SK-MEL-5 (cell line): ENCODE measurements around the gene ATP6V0B. TPM values are rescaled to one million over a fixed set of nuclear protein-coding genes. Genes with fewer than 3 reads are reported as not detected.

ENCODE experiments used
- DNase-seq: peaks from one replicate; pipeline ENCODE4 v3.0.0-alpha.2; 2016; ENCODE audit warnings: low read depth, low spot score
- in situ Hi-C: cut with HindIII; loops from 2 replicates; pipeline ENCODE4 v1.10.0; 2016; ENCODE audit warnings: low sequenced_read_pairs, high pct_unique_total_duplicates, low pct_unique_long_range_greater_than_20kb
- total RNA-seq: library from RNA; depleted of rRNA; stranded (reverse); fragments of >200 nt; shearing (Covaris generic); gene quantifications from 2 replicates; pipeline ENCODE4 v1.2.3, GENCODE V29; 2014

The ATP6V0B gene
- total RNA-seq, 1 experiment from 2014 or later = 420 TPM

GRCh38 chr1:43991476-43992231 is 16.9 kb downstream of the ATP6V0B start, which contains the start of gene CCDC24:
Gene CCDC24 (plus strand): TSS chr1:43991599. CDS start chr1:43991879, 280 bp downstream.
- DNase-seq = peak; percentile 53

DNA sequence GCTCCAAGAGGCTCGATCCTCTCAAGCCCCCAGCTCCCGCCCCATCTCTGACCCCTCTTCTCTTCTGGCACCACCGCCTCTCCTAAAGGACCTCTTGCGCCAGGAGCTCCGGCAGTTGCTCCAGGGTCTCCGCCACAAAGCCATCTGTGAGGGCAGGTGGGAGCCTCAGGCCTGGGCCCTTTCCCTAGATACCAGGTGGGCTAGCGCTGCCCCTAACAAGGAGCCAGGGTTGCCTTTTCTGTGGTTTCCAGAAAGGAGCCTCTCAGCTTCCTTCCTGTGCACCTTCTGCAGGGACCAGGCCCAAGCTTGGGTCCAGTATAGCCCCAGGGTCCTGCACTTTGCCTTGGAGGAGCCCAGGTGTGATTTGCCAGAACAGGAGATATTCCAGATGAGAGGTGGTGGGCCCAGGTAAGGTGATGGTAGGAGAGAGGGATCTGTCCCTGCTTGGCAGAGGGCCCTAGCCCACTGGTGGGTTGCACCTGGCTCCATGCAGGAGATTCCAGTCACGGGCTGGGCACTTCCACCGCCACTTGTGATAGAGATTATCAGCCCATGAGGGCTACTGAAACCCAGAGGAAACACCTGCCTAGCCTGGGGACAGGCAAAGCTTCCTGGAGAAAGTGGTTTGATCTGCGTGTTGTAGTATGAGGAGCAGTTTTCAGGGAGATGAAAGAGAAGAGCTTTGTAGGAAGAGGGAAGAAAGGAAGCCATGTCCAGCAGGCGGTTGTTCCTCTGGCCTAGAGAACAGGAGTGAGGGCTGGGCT is 17.7 kb downstream of the ATP6V0B start:
- no peak for DNase-seq
- in situ Hi-C loops = no loop called here

More at GRCh38 chr1:43991476-43992231, 16.9 kb downstream of the ATP6V0B start, which contains the start of gene CCDC24:
- in situ Hi-C loops = no loop called here

DNA sequence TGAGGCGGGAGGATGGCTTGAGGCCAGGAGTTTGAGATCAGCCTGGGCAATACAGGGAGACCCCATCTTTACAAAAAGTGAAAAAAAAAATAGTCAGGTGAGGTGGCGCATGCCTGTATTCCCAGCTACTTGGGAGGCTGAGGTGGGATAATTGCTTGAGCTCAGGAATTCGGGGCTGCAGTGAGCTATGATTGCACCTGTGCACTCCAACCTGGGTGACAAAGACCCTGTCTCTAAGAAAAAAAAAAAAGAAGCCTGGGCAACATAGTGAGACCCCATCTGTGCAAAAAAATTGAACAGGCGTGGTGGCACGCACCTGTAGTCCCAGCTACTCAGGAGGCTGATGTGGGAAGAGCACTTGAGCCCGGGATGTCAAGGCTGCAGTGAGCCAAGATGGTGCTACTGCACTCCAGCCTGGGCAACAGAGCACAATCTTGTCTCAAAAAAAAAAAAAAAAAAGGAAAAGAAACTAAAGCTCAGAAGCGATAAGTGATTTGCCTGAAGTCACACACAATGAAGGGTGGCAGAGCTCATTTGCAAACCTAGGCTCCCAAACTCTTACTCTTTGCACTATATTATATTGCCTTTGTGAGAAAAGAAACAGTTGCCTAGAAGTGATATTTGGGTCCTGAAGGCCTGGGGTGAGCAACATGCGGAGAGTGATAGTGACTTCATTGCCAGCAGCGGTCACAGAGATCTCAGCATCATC is 18.6 kb downstream of the ATP6V0B start:
- in situ Hi-C loops = no loop called here
- DNase-seq = no peak

- in situ Hi-C loops = no loop called here
- no peak for DNase-seq
Observed at GRCh38 chr1:43994071-43994470, 19.3 kb downstream of the ATP6V0B start.

- in situ Hi-C loops = no loop called here
- DNase-seq = peak; percentile 66
Observed at GRCh38 chr1:43994794-43995790, 20.3 kb downstream of the ATP6V0B start.

- no peak for DNase-seq
- in situ Hi-C loops = no loop called here
Observed at GRCh38 chr1:43995984-43996732, 21.4 kb downstream of the ATP6V0B start.

DNA sequence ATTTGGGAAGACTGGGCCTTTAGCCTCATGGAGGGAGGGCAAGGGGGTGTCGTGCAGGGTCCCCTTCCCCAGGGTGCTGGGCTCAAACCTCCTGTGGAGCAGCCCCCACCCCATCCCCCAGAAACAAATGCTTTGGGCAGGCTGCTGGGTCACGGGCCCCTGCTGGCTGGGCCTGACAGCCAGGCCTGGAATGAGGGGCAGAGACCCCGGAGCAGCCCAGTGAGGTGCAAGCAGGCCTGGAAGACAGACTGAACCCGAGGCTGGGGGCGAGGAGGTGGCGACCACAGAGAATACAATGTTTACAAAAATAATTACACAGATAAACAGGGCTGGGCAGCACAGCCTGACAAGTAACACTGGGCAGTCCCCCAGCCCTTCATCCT is 22.0 kb downstream of the ATP6V0B start:
- DNase-seq = no peak
- in situ Hi-C loops = no loop called here

GRCh38 chr1:43997295-43997999 is 22.7 kb downstream of the ATP6V0B start:
- in situ Hi-C loops = no loop called here

GRCh38 chr1:43998000-43998378 is 23.2 kb downstream of the ATP6V0B start:
- in situ Hi-C loops = no loop called here
- DNase-seq = no peak

More at GRCh38 chr1:43997295-43997999, 22.7 kb downstream of the ATP6V0B start:
- DNase-seq = no peak

GRCh38 chr1:43999455-43999854 is 24.7 kb downstream of the ATP6V0B start:
- in situ Hi-C loops = no loop called here
- DNase-seq = no peak

GRCh38 chr1:44000122-44000665 is 25.4 kb downstream of the ATP6V0B start:
- in situ Hi-C loops = no loop called here
- no peak for DNase-seq

GRCh38 chr1:44002165-44002564 is 27.4 kb downstream of the ATP6V0B start:
- DNase-seq = no peak
- in situ Hi-C loops = no loop called here

GRCh38 chr1:44002606-44003157 is 27.9 kb downstream of the ATP6V0B start:
- in situ Hi-C loops = no loop called here

GRCh38 chr1:44008259-44008658 is 33.5 kb downstream of the ATP6V0B start:
- in situ Hi-C loops = no loop called here
- no peak for DNase-seq

More at GRCh38 chr1:44002606-44003157, 27.9 kb downstream of the ATP6V0B start:
- DNase-seq = no peak

DNA sequence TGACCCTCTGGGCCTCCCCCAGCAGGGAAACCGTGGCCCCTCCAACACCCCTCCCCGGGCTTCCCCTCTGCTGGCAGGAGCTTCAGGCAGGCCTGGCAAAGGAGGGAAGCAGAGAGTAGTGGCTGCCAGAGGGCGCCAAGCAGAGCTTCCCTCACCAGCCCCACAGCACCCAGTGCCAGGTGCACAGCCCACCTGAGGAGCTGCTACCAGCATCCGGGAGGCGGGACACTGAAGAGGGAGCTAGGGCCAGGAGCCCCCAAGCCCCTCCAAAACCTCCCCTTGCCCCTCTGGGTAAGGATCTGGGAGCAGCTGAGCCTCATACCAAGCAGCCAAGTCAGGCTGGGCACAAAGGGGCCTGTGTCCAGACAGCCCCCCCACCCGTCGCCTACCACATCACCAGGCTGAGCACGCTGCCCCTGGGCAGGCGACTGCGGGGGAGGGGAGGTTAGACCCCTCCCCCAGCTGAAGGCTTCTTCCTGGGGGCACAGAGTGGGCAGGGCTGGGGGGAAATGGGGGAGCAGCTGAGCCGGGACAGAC is 36.2 kb downstream of the ATP6V0B start:
- no peak for DNase-seq
- in situ Hi-C loops = no loop called here
